GM19328 (cell line): ENCODE data around the gene TYW1.
"Not testable (repeated sequence)": the region's sequence is repeated elsewhere in the genome, so short reads cannot be mapped to it uniquely, and the experiment has no call there.

Experiments used
- ATAC-seq: cut with Tn5 transposase; IDR thresholded peaks from one replicate; pipeline ENCODE4 v1.9.1; 2021; ENCODE audit warnings: mild to moderate bottlenecking, moderate library complexity; ENCODE audit not compliant: unreplicated experiment

Gene TYW1

DNA sequence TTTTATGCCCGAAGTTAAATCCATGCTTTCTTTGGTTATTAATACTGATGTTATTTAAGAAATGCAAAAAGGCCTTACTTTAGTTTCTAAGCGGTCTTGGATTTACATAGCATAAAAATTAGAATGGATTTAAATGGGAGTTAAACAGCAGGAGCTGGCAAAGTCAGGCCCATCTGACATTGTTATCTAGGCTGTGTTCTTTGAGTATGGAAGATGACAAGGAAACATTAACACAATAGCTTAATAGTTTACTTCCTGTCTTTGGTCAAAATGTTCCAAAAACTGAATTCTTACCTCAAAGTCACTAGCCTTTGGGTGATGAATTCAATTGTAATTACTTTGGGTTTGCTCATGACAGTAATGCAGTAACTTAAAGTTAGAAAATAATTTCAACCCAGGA is 123.9 kb downstream of the TYW1 start:
- ATAC-seq: not testable (repeated sequence)

GRCh38 chr7:67128257-67128656 is 131.6 kb downstream of the TYW1 start:
- not testable (repeated sequence) for ATAC-seq

GRCh38 chr7:67130766-67131165 is 134.1 kb downstream of the TYW1 start:
- ATAC-seq: not testable (repeated sequence)

DNA sequence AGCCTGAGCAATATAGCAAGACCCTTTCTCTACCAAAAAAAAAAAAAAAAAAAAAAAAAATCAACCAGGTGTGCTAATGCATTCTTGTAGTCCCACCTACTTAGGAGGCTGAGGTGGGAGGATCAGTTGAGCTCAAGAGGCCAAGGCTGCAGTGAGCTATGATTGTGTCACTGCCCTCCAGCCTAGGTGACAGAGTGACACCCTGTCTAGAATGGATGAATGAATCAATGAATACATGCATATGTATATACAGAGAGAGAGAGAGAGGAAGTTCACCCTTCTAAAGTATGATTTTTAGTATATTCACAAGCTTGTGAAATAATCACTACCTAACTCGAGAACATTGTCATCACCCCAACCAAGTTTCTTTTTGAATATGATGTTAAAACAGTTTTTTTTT is 138.3 kb downstream of the TYW1 start:
- not testable (repeated sequence) for ATAC-seq

GRCh38 chr7:67135617-67136486 is 139.2 kb downstream of the TYW1 start:
- ATAC-seq: not testable (repeated sequence)

DNA sequence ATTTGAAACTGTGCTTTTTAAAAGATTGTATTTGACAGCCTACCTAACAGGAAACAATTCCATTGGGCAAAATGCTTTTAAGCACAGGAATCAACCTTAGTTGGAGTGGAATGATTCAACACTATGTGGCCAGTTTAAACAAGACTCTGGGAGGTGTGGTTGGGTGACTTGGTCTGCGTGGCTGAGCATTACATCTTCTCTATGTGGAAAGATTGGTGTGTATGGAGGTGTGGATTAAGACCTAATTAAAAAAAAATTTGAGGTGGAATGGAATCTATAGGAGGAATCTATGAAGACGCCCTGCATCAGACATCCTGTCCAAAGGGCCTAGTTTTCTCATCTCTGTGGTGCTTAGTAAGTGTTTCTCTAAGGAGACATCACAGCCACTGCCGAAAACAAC is 140.9 kb downstream of the TYW1 start:
- ATAC-seq: not testable (repeated sequence)

- ATAC-seq: not testable (repeated sequence)
These were observed 143.2 kb downstream of the TYW1 start for GRCh38 chr7:67139876-67140275.

GRCh38 chr7:67141001-67141400 is 144.4 kb downstream of the TYW1 start:
- not testable (repeated sequence) for ATAC-seq

DNA sequence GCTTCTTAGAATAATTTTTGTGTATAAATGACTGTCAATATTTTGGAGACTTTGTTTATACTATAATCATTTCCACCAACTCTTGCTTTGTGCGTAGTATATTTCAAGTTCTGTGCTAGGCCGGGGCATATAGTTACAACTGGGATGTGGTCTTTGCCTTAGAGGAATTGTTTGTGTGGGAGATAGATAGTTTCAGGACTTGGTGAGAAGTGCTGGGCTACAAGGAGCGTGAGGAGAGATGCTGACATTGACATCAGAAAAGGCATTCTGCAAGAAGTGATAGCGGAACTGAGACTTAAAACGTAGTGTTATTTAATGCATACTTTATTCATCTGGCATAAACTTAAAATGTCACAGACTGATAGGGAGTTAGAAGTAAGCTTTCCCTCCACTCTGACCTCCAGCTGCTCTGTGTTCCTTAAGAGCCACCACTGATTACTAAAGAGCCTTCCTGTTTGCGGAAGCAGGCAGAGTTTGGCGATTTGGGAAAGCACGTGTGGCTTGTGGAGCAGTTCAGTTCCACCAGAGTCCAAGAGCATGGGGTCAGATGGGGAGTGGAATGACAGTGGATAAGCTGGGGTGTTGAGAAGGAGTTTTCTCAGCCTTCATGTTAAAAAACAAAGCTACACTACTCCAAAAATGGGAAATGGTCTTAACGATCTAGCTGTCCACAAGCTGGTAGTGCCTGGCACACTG is 146.6 kb downstream of the TYW1 start:
- ATAC-seq: not testable (repeated sequence)

GRCh38 chr7:67145581-67146193 is 149.1 kb downstream of the TYW1 start:
- ATAC-seq: not testable (repeated sequence)

GRCh38 chr7:67149131-67149530 is 152.5 kb downstream of the TYW1 start:
- ATAC-seq: not testable (repeated sequence)

DNA sequence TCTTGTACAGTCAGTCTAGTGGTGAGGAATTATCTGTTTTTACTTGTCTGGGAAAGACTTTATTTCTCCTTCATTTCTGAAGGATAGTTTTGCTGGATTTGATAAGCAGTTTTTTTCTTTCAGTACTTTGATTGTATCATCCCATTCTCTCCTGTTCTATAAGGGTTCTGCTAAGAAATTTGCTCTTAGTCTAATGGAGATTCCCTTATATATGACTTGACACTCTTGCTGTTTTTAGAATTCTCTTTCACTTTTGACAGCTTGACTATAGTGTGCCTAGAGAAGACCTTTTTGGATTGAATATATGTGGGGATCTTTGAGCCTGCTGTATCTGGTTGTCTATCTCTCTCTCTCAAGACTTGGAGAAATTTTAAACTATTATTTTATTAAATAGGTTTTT is 157.7 kb downstream of the TYW1 start:
- not testable (repeated sequence) for ATAC-seq

DNA sequence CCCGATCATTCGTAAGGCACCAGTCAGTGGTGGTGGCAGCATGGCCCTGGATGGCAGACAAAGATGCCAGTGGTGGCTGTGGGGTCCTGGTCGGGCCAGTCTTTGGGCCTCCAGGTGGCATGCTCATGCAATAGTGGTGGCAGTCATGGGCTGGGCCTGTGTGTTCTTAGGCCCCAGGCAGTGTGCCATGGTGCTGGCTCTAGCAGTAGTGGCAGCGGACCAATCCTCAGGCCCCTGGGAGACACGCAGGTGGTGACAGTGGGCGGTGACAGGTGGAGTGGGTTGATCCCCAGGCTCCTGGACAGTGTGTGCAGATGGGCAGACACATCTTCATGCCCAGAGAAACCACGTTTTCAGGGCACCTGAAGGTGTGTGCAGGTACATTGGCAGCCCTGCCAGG is 159.4 kb downstream of the TYW1 start:
- not testable (repeated sequence) for ATAC-seq

- ATAC-seq: peak; percentile 96
These were observed 166.7 kb downstream of the TYW1 start for GRCh38 chr7:67163285-67163684.

- not testable (repeated sequence) for ATAC-seq
These were observed 174.5 kb downstream of the TYW1 start for GRCh38 chr7:67171151-67171550.

DNA sequence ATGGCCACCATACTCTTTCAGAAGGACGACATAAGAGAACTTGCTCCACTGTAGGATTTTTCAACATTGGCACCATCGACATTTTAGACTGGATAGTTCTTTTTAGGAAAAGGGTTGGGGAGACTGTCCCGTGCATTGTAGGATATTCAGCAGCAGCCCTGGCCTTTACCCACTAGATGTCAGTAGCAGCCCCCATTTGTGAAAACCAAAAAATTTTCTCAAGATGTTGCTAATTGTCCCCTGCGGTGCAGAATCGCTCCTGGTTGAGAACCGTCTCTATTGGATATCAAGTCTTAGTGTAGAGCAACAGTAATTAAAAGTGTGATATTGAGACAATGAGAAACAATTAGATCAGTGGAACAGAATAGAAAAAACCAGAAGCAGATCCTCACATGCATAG is 180.1 kb downstream of the TYW1 start:
- ATAC-seq: not testable (repeated sequence)

GRCh38 chr7:67178915-67179688 is 182.5 kb downstream of the TYW1 start:
- ATAC-seq: not testable (repeated sequence)

DNA sequence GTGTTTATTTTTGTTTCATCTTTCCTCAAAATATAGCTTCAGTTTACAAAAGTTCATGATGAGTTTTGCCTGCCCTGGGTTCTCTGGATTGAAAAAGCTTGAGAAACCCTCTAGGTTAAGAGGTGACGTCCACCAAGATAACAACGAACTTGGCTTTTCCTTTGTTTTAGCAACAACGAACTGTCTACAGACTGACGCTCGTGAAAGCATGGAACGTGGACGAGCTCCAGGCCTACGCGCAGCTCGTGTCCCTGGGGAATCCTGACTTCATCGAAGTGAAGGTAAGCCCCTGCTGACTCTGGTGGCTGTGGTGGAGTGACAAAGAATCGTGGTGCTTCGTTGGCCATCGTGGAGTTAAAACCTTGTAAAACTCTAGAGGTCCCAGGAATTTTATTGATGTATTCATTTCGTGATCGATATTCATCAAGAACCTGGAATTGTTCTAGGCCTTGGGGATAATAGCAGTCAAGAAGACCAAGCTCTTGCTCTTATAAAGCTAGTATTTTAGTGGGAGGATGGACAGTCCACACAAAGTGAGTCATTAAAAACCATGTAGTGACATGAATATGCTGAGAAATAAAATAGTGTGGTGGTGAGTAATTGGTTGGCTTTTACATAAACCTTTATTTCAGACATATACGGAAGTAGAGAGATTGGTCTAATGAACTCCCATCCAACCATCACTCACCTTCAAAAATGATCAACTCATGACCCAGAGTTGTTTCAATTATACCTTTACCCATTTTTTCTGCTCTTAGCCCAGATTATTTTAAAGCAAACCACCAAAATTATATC is 186.5 kb downstream of the TYW1 start:
- not testable (repeated sequence) for ATAC-seq

DNA sequence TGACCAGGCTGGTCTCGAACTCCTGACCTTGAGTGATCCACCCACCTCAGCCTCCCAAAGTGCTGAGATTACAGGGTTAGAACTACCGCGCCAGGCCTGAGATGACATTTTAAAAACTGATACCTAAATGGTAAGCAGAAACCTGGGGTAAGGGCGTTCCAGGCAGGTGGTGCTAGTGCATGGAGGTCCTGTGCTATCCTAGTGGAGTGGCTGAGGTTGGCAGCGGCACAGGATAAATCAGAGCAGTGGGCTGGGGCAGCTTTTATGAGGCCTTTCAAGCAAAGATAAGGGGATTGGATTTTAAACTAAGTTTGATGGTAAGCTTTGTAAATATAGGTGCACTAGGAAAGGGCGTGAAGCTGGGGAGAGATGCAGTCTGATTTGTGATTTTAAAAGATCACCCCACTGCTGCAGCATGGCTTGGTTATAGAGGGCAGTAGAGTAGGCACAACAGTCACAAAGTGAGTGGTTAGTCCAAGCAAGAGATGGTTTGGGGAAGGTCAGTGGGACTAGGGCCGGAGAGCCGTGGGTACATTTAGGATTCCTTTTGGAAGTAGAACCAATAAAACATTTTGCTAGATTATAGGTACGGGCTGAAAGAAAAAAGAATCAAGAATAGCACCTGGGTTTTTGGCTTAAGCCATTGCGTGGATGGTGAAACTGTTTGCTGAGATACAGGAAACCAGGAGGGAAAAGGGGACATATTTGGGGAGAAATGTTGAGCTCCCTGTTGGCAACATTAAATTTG is 188.5 kb downstream of the TYW1 start:
- not testable (repeated sequence) for ATAC-seq
